SK-N-SH (cell line): Measurements from ENCODE around the gene ATP1A2. TPM values are rescaled to one million over a fixed set of nuclear protein-coding genes. Genes with fewer than 3 reads are reported as not detected.

Experiments
- CTCF ChIA-PET: fragments of 300-600, 350-600 bp; formaldehyde crosslinking; extraction: SDS; loops from one replicate; lab custom pipeline; 2021; lab: Yijun Ruan, JAX
- POLR2A ChIA-PET: fragments of 350-600 bp; sonication (Branson Sonifier 250); formaldehyde crosslinking; extraction: SDS; loops from one replicate; lab custom pipeline; 2020; ENCODE audit warnings: antibody characterized with exemption, inconsistent platforms; lab: Yijun Ruan, JAX
- DNase-seq: peaks from one replicate; pipeline ENCODE4 v3.0.0; 2012
- H2AFZ ChIP-seq: fragments of 200-600 bp; sonication (generic); 2 replicates; pipeline ENCODE4 v1.8.1; 2016; ENCODE audit warnings: antibody characterized with exemption, mild to moderate bottlenecking, low read depth
- H3F3A ChIP-seq: fragments of 200-600 bp; sonication (generic); replicated peaks from 2 replicates; pipeline ENCODE3; 2016; ENCODE audit warnings: antibody characterized with exemption, mild to moderate bottlenecking; ENCODE audit not compliant: insufficient read depth
- H3K27ac ChIP-seq, 2 experiments: fragments of 200-500 bp in 1 of 2; fragments of 200-600 bp in 1 of 2; sonication (Bioruptor generic) in 1 of 2; sonication (generic), shearing (Covaris generic) in 1 of 2; 2 replicates each; pipeline versions ENCODE4 v1.5.1 to v1.6.1; 2014 to 2016; ENCODE audit warnings: low read depth in 2 of 2, inconsistent platforms in 1 of 2, low read length in 1 of 2, mild to moderate bottlenecking in 1 of 2, mixed read lengths in 1 of 2
- H3K27me3 ChIP-seq: fragments of 200-600 bp; sonication (generic), shearing (Covaris generic); 2 replicates; pipeline ENCODE4 v1.6.1; 2016; ENCODE audit warnings: mixed run types; ENCODE audit not compliant: insufficient read depth
- H3K36me3 ChIP-seq, 2 experiments: fragments of 200-500 bp in 1 of 2; fragments of 200-600 bp in 1 of 2; sonication (Bioruptor generic) in 1 of 2; sonication (generic) in 1 of 2; replicated peaks in 1 of 2; 2 replicates each; pipeline versions ENCODE3 to v1.5.1; 2014 to 2016; ENCODE audit warnings: low read length in 1 of 2, mild to moderate bottlenecking in 1 of 2; ENCODE audit not compliant: insufficient read depth in 2 of 2, control insufficient read depth in 1 of 2
- H3K4me1 ChIP-seq, 2 experiments: fragments of 200-500 bp in 1 of 2; fragments of 200-600 bp in 1 of 2; sonication (Bioruptor generic) in 1 of 2; sonication (generic), shearing (Covaris generic) in 1 of 2; 2 replicates each; pipeline versions ENCODE4 v1.5.1 to v1.6.1; 2014 to 2016; ENCODE audit warnings: low read depth in 1 of 2, low read length in 1 of 2, mixed run types in 1 of 2; ENCODE audit not compliant: insufficient read depth in 2 of 2, control insufficient read depth in 1 of 2
- H3K4me2 ChIP-seq: fragments of 200-600 bp; sonication (generic), shearing (Covaris generic); 2 replicates; pipeline ENCODE4 v1.6.1; 2017; ENCODE audit warnings: mixed run types
- H3K4me3 ChIP-seq, 2 experiments: fragments of 200-500 bp in 1 of 2; fragments of 200-600 bp in 1 of 2; sonication (Bioruptor generic) in 1 of 2; sonication (generic), shearing (Covaris generic) in 1 of 2; 2 replicates each; pipeline versions ENCODE4 v1.5.1 to v1.8.1; 2014 to 2016; ENCODE audit warnings: low read depth in 2 of 2, inconsistent platforms in 1 of 2, low read length in 1 of 2, mild to moderate bottlenecking in 1 of 2, mixed read lengths in 1 of 2, moderate library complexity in 1 of 2
- H3K79me2 ChIP-seq: fragments of 200-600 bp; sonication (generic); 2 replicates; pipeline ENCODE4 v1.8.1; 2017; ENCODE audit warnings: mild to moderate bottlenecking; ENCODE audit not compliant: insufficient read depth
- H3K9ac ChIP-seq: fragments of 200-600 bp; sonication (generic); 2 replicates; pipeline ENCODE4 v1.6.1; 2017; ENCODE audit warnings: mixed run types
- H3K9me2 ChIP-seq: fragments of 200-600 bp; sonication (generic); 2 replicates; pipeline ENCODE4 v1.6.1; 2017; ENCODE audit warnings: mixed run types
- H3K9me3 ChIP-seq: fragments of 200-600 bp; sonication (generic); 2 replicates; pipeline ENCODE4 v1.6.1; 2017; ENCODE audit warnings: mixed run types, mild to moderate bottlenecking, moderate library complexity
- H4K20me1 ChIP-seq: fragments of 200-600 bp; sonication (generic); 2 replicates; pipeline ENCODE4 v1.6.1; 2017; ENCODE audit warnings: mild to moderate bottlenecking, mixed run types; ENCODE audit not compliant: insufficient read depth
- CHD2 ChIP-seq: fragments of 150-350 bp; IDR thresholded peaks from 2 replicates; pipeline ENCODE4 v1.6.1; 2018; ENCODE audit warnings: low read length; ENCODE audit not compliant: partially characterized antibody
- ELF1 ChIP-seq: IDR thresholded peaks from 2 replicates; pipeline ENCODE4 v1.4.0; 2012
- EP300 ChIP-seq, 2 experiments: IDR thresholded peaks; 2 replicates each; pipeline versions ENCODE4 v1.4.0 to v1.6.1; 2012; ENCODE audit warnings: borderline replicate concordance in 1 of 2, low read depth in 1 of 2, low read length in 1 of 2
- FOXM1 ChIP-seq: IDR thresholded peaks from 2 replicates; pipeline ENCODE4 v1.4.0; 2012; ENCODE audit warnings: low read depth, mild to moderate bottlenecking
- GABPA ChIP-seq: IDR thresholded peaks from 2 replicates; pipeline ENCODE4 v1.4.0; 2012; ENCODE audit warnings: low read depth, mild to moderate bottlenecking
- MEF2A ChIP-seq: IDR thresholded peaks from 2 replicates; pipeline ENCODE4 v1.4.0; 2012; ENCODE audit warnings: low read depth, borderline replicate concordance
- RCOR1 ChIP-seq: fragments of 150-350 bp; IDR thresholded peaks from 2 replicates; pipeline ENCODE4 v1.6.1; 2017; ENCODE audit warnings: antibody characterized with exemption, low read length
- RFX5 ChIP-seq: IDR thresholded peaks from 2 replicates; pipeline ENCODE4 v1.6.1; 2012; ENCODE audit warnings: mild to moderate bottlenecking, improper control_type of control experiment, low read length
- RXRA ChIP-seq: IDR thresholded peaks from 2 replicates; pipeline ENCODE4 v1.4.0; 2012; ENCODE audit warnings: low read depth, mild to moderate bottlenecking, borderline replicate concordance
- SIN3A ChIP-seq: IDR thresholded peaks from 2 replicates; pipeline ENCODE4 v1.6.1; 2012; ENCODE audit warnings: low read depth, mild to moderate bottlenecking, low read length, moderate library complexity, borderline replicate concordance
- TCF12 ChIP-seq: IDR thresholded peaks from 2 replicates; pipeline ENCODE4 v1.4.0; 2012
- YY1 ChIP-seq: IDR thresholded peaks from 2 replicates; pipeline ENCODE4 v1.4.0; 2012; ENCODE audit warnings: low read depth, mild to moderate bottlenecking
- WGBS: methylation state at CpG from one replicate; pipeline ENCODE4 v1.1.6; 2017; ENCODE audit warnings: low lambda C conversion rate; 5-methylcytosine and 5-hydroxymethylcytosine counted together
- polyA plus RNA-seq, 3 experiments: library from polyadenylated mRNA; depleted of rRNA; stranded (reverse); fragments of >200 nt; gene quantifications; 2 replicates each; pipeline ENCODE4 v1.2.3, GENCODE V29; 2012
- TF ChIP-seq, protein P1 (sequence below): fragments of 200-600 bp; sonication (generic); IDR thresholded peaks from 2 replicates; pipeline ENCODE4 v1.6.1; 2017; ENCODE audit warnings: antibody characterized with exemption, mild to moderate bottlenecking, moderate library complexity
- TF ChIP-seq, protein P2 (sequence below): IDR thresholded peaks from 2 replicates; pipeline ENCODE4 v1.6.1; 2012; ENCODE audit warnings: mild to moderate bottlenecking, low read depth, low read length, moderate library complexity
- TF ChIP-seq, protein P3 (sequence below): fragments of 150-350 bp; IDR thresholded peaks from 2 replicates; pipeline ENCODE4 v1.6.1; 2016; ENCODE audit warnings: mild to moderate bottlenecking, low read depth, low read length
- TF ChIP-seq, protein P4 (sequence below): fragments of 150-350 bp; IDR thresholded peaks from 2 replicates; pipeline ENCODE4 v1.6.1; 2017; ENCODE audit warnings: antibody characterized with exemption, low read length, low read depth, borderline replicate concordance

Gene ATP1A2
- polyA plus RNA-seq, 1 of the 3 experiments (the other 2 are of a cell fraction), result 0.07 TPM

DNA sequence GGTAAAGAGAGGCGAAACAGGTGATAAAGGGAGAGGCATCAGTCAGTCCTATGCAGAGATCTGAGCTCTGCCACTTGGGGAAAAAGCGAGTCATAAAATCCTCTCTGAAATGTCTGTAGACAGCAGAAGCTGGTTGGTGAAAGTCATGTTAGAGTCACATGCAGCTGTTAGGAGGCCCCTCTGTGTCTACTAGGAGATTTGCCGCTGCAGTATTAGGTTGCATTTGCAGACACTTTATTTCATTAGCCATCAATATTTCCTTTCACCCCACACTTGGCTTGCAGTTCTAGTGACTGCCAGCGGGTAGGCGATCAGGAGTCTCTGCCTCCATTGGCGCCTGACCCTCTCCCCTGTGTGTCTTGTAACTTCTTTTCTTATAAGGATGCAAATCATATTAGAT, 52.0 kb downstream of the ATP1A2 start:
- Histone ChIP-seq H3K4me2 (no peak overlapping the region), H3K79me2 (no peaks in the 10 kb centered on the region), H3K27ac (no peak overlapping the region), H3K36me3 (no peaks in the 10 kb centered on the region), H3K4me3 (no peak overlapping the region), H3K9me2 (no peaks in the 10 kb centered on the region), H3F3A (no peaks in the 10 kb centered on the region), H4K20me1 (no peaks in the 10 kb centered on the region), H3K27me3 (peaks cover 10% of the 10 kb centered on the region; the same call in 1 of the 2 replicates), H2AFZ (no peak overlapping the region), H3K4me1 (no peaks in the 10 kb centered on the region), H3K9ac (no peak overlapping the region), H3K9me3 (no peaks in the 10 kb centered on the region)
- TF ChIP-seq GABPA (no peak), TCF12 (no peak)
- TF ChIP-seq, protein P1, sequence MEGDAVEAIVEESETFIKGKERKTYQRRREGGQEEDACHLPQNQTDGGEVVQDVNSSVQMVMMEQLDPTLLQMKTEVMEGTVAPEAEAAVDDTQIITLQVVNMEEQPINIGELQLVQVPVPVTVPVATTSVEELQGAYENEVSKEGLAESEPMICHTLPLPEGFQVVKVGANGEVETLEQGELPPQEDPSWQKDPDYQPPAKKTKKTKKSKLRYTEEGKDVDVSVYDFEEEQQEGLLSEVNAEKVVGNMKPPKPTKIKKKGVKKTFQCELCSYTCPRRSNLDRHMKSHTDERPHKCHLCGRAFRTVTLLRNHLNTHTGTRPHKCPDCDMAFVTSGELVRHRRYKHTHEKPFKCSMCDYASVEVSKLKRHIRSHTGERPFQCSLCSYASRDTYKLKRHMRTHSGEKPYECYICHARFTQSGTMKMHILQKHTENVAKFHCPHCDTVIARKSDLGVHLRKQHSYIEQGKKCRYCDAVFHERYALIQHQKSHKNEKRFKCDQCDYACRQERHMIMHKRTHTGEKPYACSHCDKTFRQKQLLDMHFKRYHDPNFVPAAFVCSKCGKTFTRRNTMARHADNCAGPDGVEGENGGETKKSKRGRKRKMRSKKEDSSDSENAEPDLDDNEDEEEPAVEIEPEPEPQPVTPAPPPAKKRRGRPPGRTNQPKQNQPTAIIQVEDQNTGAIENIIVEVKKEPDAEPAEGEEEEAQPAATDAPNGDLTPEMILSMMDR, result peak; percentile 15; the same call in 1 of the 2 replicates
- TF ChIP-seq, protein P2, sequence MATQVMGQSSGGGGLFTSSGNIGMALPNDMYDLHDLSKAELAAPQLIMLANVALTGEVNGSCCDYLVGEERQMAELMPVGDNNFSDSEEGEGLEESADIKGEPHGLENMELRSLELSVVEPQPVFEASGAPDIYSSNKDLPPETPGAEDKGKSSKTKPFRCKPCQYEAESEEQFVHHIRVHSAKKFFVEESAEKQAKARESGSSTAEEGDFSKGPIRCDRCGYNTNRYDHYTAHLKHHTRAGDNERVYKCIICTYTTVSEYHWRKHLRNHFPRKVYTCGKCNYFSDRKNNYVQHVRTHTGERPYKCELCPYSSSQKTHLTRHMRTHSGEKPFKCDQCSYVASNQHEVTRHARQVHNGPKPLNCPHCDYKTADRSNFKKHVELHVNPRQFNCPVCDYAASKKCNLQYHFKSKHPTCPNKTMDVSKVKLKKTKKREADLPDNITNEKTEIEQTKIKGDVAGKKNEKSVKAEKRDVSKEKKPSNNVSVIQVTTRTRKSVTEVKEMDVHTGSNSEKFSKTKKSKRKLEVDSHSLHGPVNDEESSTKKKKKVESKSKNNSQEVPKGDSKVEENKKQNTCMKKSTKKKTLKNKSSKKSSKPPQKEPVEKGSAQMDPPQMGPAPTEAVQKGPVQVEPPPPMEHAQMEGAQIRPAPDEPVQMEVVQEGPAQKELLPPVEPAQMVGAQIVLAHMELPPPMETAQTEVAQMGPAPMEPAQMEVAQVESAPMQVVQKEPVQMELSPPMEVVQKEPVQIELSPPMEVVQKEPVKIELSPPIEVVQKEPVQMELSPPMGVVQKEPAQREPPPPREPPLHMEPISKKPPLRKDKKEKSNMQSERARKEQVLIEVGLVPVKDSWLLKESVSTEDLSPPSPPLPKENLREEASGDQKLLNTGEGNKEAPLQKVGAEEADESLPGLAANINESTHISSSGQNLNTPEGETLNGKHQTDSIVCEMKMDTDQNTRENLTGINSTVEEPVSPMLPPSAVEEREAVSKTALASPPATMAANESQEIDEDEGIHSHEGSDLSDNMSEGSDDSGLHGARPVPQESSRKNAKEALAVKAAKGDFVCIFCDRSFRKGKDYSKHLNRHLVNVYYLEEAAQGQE, result no peak
- CTCF ChIA-PET, result interaction anchor here (0.9 to 1.0 kb wide), 2 partner anchors 24 to 26 kb away, joined by 3 read pairs; no protein-coding TSS in a partner anchor
- no peak for DNase-seq
- POLR2A ChIA-PET, result no interaction called here
- 84% methylated on average over 6 of the region's 6 CpGs for WGBS

DNA sequence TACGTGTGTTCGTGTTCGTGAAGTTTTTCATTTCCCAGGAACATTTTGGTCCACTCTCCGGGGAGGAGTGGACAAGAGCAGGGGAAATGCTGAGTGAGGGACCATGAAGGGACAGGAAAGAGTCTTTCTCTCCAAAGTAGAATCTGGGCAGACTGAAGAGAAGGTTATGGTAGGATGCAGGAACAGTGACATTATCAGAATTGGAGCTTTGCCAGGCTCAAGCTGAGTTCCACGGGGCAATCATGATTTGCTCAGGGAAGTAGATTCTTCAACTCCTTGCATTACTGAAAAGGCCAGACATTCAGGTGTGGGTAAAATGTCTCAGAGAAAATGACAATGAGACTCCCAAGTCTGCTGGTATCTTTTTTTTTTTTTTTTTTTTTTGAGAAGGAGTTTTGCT, 52.5 kb downstream of the ATP1A2 start:
- Histone ChIP-seq H3K79me2 (no peaks in the 10 kb centered on the region), H3K4me2 (no peak overlapping the region), H3K36me3 (no peaks in the 10 kb centered on the region), H3K9me2 (no peaks in the 10 kb centered on the region), H2AFZ (no peak overlapping the region), H3F3A (no peaks in the 10 kb centered on the region), H3K27ac (no peak overlapping the region), H3K4me1 (no peaks in the 10 kb centered on the region), H3K9me3 (no peaks in the 10 kb centered on the region), H3K27me3 (peaks cover 10% of the 10 kb centered on the region; the same call in 1 of the 2 replicates), H4K20me1 (no peaks in the 10 kb centered on the region), H3K9ac (no peak overlapping the region), H3K4me3 (no peak overlapping the region)
- POLR2A ChIA-PET, result no interaction called here
- CTCF ChIA-PET, result interaction anchor here (1.0 kb wide), 1 partner anchor 25 kb away, joined by 3 read pairs; no protein-coding TSS in a partner anchor
- DNase-seq, result no peak
- WGBS, result 56% methylated on average over 5 of the region's 5 CpGs
- TF ChIP-seq, protein P3, sequence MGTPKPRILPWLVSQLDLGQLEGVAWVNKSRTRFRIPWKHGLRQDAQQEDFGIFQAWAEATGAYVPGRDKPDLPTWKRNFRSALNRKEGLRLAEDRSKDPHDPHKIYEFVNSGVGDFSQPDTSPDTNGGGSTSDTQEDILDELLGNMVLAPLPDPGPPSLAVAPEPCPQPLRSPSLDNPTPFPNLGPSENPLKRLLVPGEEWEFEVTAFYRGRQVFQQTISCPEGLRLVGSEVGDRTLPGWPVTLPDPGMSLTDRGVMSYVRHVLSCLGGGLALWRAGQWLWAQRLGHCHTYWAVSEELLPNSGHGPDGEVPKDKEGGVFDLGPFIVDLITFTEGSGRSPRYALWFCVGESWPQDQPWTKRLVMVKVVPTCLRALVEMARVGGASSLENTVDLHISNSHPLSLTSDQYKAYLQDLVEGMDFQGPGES, result no peak
- TF ChIP-seq FOXM1, result no peak
- no peak for TF ChIP-seq RXRA
- TF ChIP-seq, protein P4, sequence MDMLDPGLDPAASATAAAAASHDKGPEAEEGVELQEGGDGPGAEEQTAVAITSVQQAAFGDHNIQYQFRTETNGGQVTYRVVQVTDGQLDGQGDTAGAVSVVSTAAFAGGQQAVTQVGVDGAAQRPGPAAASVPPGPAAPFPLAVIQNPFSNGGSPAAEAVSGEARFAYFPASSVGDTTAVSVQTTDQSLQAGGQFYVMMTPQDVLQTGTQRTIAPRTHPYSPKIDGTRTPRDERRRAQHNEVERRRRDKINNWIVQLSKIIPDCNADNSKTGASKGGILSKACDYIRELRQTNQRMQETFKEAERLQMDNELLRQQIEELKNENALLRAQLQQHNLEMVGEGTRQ, result no peak
- no peak for TF ChIP-seq EP300 (IDR thresholded peaks at IDR 0.05; ENCODE audit: borderline replicate concordance in 1 of 2, low read depth in 1 of 2, low read length in 1 of 2)
- TF ChIP-seq YY1, result no peak
- no peak for TF ChIP-seq MEF2A
- TF ChIP-seq ELF1, result no peak
- no peak for TF ChIP-seq RCOR1
- TF ChIP-seq, protein P1, result no peak
- no peak for TF ChIP-seq CHD2
- no peak for TF ChIP-seq SIN3A
- TF ChIP-seq RFX5, result no peak
